HCT116 (cell line): ENCODE results near the gene RRBP1. TPM values are rescaled to one million over a fixed set of nuclear protein-coding genes. Genes with fewer than 3 reads are reported as not detected.
A peak's percentile ranks its signal among the peaks of the same experiment; 100 is the strongest.

Source experiments
- ATAC-seq: fragments of 200-7000 bp; cut with Tn5 transposase; 2 replicates; pipeline ENCODE4 v1.9.1; 2020; ENCODE audit warnings: mild to moderate bottlenecking, moderate library complexity
- BruUV-seq: library from RNA; stranded (reverse); fragments of 400-500 nt; replicated peaks from 2 replicates; lab custom pipeline; 2021; lab: Mats Ljungman, UMichigan
- CTCF ChIA-PET: fragments of 300-600 bp; sonication (Branson Sonifier 250); formaldehyde crosslinking; loops from one replicate; lab custom pipeline; 2021; ENCODE audit warnings: antibody characterized with exemption; lab: Charles Lee
- POLR2A ChIA-PET: fragments of 300-600, 350-600 bp; sonication (Branson Sonifier 250); formaldehyde crosslinking; loops from one replicate; lab custom pipeline; 2021; ENCODE audit warnings: antibody characterized with exemption; lab: Charles Lee
- RAD21 ChIA-PET, 2 experiments: fragments of 300-600 bp; sonication (Branson Sonifier 250); formaldehyde crosslinking; loops; one replicate each; lab custom pipeline; 2023; ENCODE audit warnings: low total read pairs in 2 of 2; ENCODE audit not compliant: uncharacterized antibody in 2 of 2, unreplicated experiment in 2 of 2, low non-redundant PET in 1 of 2; lab: Charles Lee
- DNase-seq: peaks from one replicate; pipeline ENCODE4 v3.0.0-alpha.2; 2010; ENCODE audit warnings: low read depth, low spot score
- H2AFZ ChIP-seq: fragments of 200-600 bp; shearing (Covaris generic), sonication (generic); 2 replicates; pipeline ENCODE4 v1.6.1; 2017; ENCODE audit warnings: low read depth, mixed run types, mixed read lengths, antibody characterized with exemption, low read length; ENCODE audit not compliant: poor library complexity, severe bottlenecking
- H3K27ac ChIP-seq: 2 replicates; pipeline ENCODE4 v1.5.1; 2012; ENCODE audit warnings: low read depth, low read length
- H3K27me3 ChIP-seq: fragments of 200-600 bp; sonication (generic); 2 replicates; pipeline ENCODE4 v1.6.1; 2016; ENCODE audit warnings: mixed run types, low read length, mixed read lengths; ENCODE audit not compliant: insufficient read depth
- H3K36me3 ChIP-seq, 2 experiments: fragments of 200-500 bp in 1 of 2; fragments of 200-600 bp in 1 of 2; sonication (Bioruptor generic) in 1 of 2; sonication (generic) in 1 of 2; 2 replicates each; pipeline versions ENCODE4 v1.5.1 to v1.6.1; 2014 to 2016; ENCODE audit warnings: low read length in 2 of 2, inconsistent platforms in 1 of 2, mixed read lengths in 1 of 2, mixed run types in 1 of 2; ENCODE audit not compliant: insufficient read depth in 2 of 2, control insufficient read depth in 1 of 2
- H3K4me1 ChIP-seq, 2 experiments: fragments of 200-600 bp in 1 of 2; sonication (generic) in 1 of 2; 2 replicates each; pipeline versions ENCODE4 v1.5.1 to v1.6.1; 2012 to 2017; ENCODE audit warnings: low read length in 2 of 2, inconsistent platforms in 1 of 2, mild to moderate bottlenecking in 1 of 2, mixed read lengths in 1 of 2, mixed run types in 1 of 2, moderate library complexity in 1 of 2; ENCODE audit not compliant: insufficient read depth in 2 of 2, control insufficient read depth in 1 of 2
- H3K4me2 ChIP-seq: fragments of 200-600 bp; sonication (generic); 2 replicates; pipeline ENCODE4 v1.6.1; 2017; ENCODE audit warnings: mixed run types, low read length, mixed read lengths
- H3K4me3 ChIP-seq, 2 experiments: fragments of 200-600 bp in 1 of 2; sonication (generic) in 1 of 2; replicated peaks in 1 of 2; 2 replicates each; pipeline ENCODE4 v1.5.1; 2011 to 2016; ENCODE audit warnings: low read length in 2 of 2, control low read depth in 1 of 2, low read depth in 1 of 2, mild to moderate bottlenecking in 1 of 2, mixed read lengths in 1 of 2, mixed run types in 1 of 2
- H3K79me2 ChIP-seq: fragments of 200-600 bp; sonication (generic); 2 replicates; pipeline ENCODE4 v1.6.1; 2017; ENCODE audit warnings: mild to moderate bottlenecking, mixed run types, low read length, moderate library complexity, mixed read lengths; ENCODE audit not compliant: insufficient read depth
- H3K9ac ChIP-seq: fragments of 200-600 bp; sonication (generic); 2 replicates; pipeline ENCODE4 v1.6.1; 2016; ENCODE audit warnings: low read length, mixed read lengths
- H3K9me2 ChIP-seq: fragments of 200-600 bp; sonication (generic), shearing (Covaris generic); 2 replicates; pipeline ENCODE4 v1.6.1; 2017; ENCODE audit warnings: mixed run types, mild to moderate bottlenecking, moderate library complexity; ENCODE audit not compliant: insufficient read depth
- H3K9me3 ChIP-seq, 2 experiments: fragments of 200-500 bp in 1 of 2; fragments of 200-600 bp in 1 of 2; sonication (Bioruptor generic) in 1 of 2; sonication (generic) in 1 of 2; 2 replicates each; pipeline ENCODE4 v1.6.1; 2014 to 2017; ENCODE audit warnings: low read length in 2 of 2, mixed read lengths in 2 of 2, inconsistent platforms in 1 of 2, low read depth in 1 of 2, mild to moderate bottlenecking in 1 of 2, mixed run types in 1 of 2, moderate library complexity in 1 of 2; ENCODE audit not compliant: control insufficient read depth in 1 of 2, insufficient read depth in 1 of 2
- H4K20me1 ChIP-seq: fragments of 200-600 bp; sonication (generic), shearing (Covaris generic); 2 replicates; pipeline ENCODE4 v1.6.1; 2017; ENCODE audit warnings: mixed run types, mild to moderate bottlenecking, moderate library complexity; ENCODE audit not compliant: insufficient read depth
- CBX3 ChIP-seq: IDR thresholded peaks from 2 replicates; pipeline ENCODE4 v1.6.1; 2012; ENCODE audit warnings: low read depth
- CEBPB ChIP-seq: IDR thresholded peaks from 2 replicates; pipeline ENCODE4 v1.6.1; 2012; ENCODE audit warnings: low read depth
- ELF1 ChIP-seq: IDR thresholded peaks from 2 replicates; pipeline ENCODE4 v1.6.1; 2012; ENCODE audit warnings: low read depth, borderline replicate concordance
- FOSL1 ChIP-seq: IDR thresholded peaks from 2 replicates; pipeline ENCODE4 v1.6.1; 2012; ENCODE audit warnings: low read depth
- POLR2AphosphoS5 ChIP-seq: IDR thresholded peaks from 2 replicates; pipeline ENCODE4 v1.6.1; 2011; ENCODE audit warnings: mild to moderate bottlenecking, low read depth, low read length, moderate library complexity
- ZBTB33 ChIP-seq: IDR thresholded peaks from 2 replicates; pipeline ENCODE4 v1.6.1; 2011; ENCODE audit warnings: mild to moderate bottlenecking, low read length, moderate library complexity; ENCODE audit not compliant: insufficient replicate concordance; ENCODE audit errors: extremely low read depth
- intact Hi-C: fragments of 100-400 bp; cut with micrococcal nuclease; formaldehyde crosslinking; loops from 2 replicates; pipeline ENCODE4 v1.10.0; 2022
- total RNA-seq: library from RNA; stranded (reverse); gene quantifications from one replicate; pipeline ENCODE4 v1.2.1, GENCODE V29; 2021; ENCODE audit not compliant: unreplicated experiment

The RRBP1 gene
- total RNA-seq, 1 experiment from 2014 or later = 123 TPM

- Histone ChIP-seq H3K36me3 (peaks cover 16 to 35% of the 10 kb centered on the region in 2 experiments), H4K20me1 (no peaks in the 10 kb centered on the region; the same call in 1 of the 2 replicates), H3K79me2 (peaks cover 81% of the 10 kb centered on the region), H3K9me3 (peaks cover 8 to 10% of the 10 kb centered on the region in 2 experiments; a peak in 1 of 4 replicates), H3K9ac (no peak overlapping the region), H3K9me2 (no peaks in the 10 kb centered on the region), H3K4me2 (no peak overlapping the region), H3K4me1 (peaks cover 0 to 18% of the 10 kb centered on the region in 2 experiments; a peak in 2 of 4 replicates), H3K4me3 (no peak overlapping the region), H2AFZ (no peak overlapping the region), H3K27me3 (no peaks in the 10 kb centered on the region), H3K27ac (0 out of 2 replicates have a peak overlapping the region, but pooled peaks have one; percentile 15)
- no TSS peak for BruUV-seq
- peak; percentile 64 for ATAC-seq
- TF ChIP-seq FOSL1 = peak; percentile 31; the same call in 1 of the 2 replicates
- no peak for TF ChIP-seq CEBPB
- no peak for TF ChIP-seq ZBTB33
- TF ChIP-seq POLR2AphosphoS5 = no peak
- TF ChIP-seq ELF1 = no peak
- no peak for TF ChIP-seq CBX3
- intact Hi-C loops = loop anchor here (1.0 to 5.0 kb wide), 3 partner anchors 243 to 341 kb away; no protein-coding TSS in a partner anchor
- ChIA-PET POLR2A (no interaction called here), RAD21 (no interaction called here), CTCF (interaction anchor here (1.1 to 1.8 kb wide), 3 partner anchors 14 to 283 kb away, joined by 3 to 6 read pairs (median 3); no protein-coding TSS in a partner anchor)
- DNase-seq = no peak
Measured at GRCh38 chr20:17655865-17656479, 26.1 kb downstream of the RRBP1 start.
